ENCODE measurements around the gene ITGBL1. TPM values are rescaled to one million over a fixed set of nuclear protein-coding genes. Genes with fewer than 3 reads are reported as not detected.

Gene ITGBL1
- total RNA-seq, 2 experiments from 2014 or later, result not detected

DNA sequence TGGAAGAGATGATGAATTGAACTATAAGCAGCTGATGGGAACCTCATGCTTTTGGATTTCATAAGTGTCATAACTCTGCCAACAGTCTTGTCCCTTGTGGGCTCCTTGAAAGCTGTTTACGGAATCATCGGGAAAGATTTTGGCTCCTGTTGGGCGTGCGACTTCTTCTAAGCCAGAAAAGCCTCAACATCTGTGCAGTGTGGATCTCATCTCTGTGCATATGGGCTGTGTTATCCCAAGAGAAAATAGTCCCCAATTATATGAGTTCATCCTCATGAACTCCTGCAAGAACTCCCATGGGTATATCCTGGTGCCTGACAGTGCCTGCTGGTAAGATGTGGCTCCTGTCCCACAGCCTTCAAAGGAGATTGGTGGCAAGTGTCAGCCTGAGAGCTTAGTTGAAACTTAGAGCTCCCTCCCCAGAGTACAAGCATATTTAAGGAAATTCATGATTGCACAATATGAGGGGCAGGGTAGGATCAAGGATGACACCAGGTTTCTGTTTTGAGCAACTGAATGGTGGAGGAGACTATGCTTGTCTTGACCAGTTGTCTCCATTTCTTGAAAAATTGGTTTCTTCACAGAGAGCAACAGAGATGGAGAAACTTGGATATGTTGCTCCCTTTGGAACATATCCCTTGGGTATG lies 243.5 kb downstream of the ITGBL1 start:
- Histone ChIP-seq H3K4me1 (ENCODE audit: insufficient read depth, low read length, poor library complexity, severe bottlenecking) (no peaks in the 10 kb centered on the region), H3K4me2 (ENCODE audit: low read length) (no peak overlapping the region), H3K9me3 (ENCODE audit: low read length) (no peaks in the 10 kb centered on the region), H3K27ac (ENCODE audit: low read depth, low read length, poor library complexity, severe bottlenecking) (no peak overlapping the region), H3K79me2 (ENCODE audit: insufficient read depth, low read depth, low read length) (no peaks in the 10 kb centered on the region), H4K20me1 (ENCODE audit: insufficient read depth, low read length) (no peaks in the 10 kb centered on the region), H3K4me3 (ENCODE audit: low read depth, low read length, poor library complexity, severe bottlenecking) (no peak overlapping the region), H3K9me2 (ENCODE audit: insufficient read depth, low read length) (no peaks in the 10 kb centered on the region), H3K36me3 (ENCODE audit: insufficient read depth, low read length) (no peaks in the 10 kb centered on the region), H2AFZ (ENCODE audit: low read length) (no peak overlapping the region)
- DNase-seq (ENCODE audit: low spot score), result no peak
- BruUV-seq (replicated peaks), result no TSS peak
- intact Hi-C loops (cut with micrococcal nuclease; ENCODE audit: unreplicated experiment), result no loop called here
- ChIA-PET CTCF (ENCODE audit: unreplicated experiment) (no interaction called here), POLR2A (no interaction called here)
- TF ChIP-seq, protein P1, sequence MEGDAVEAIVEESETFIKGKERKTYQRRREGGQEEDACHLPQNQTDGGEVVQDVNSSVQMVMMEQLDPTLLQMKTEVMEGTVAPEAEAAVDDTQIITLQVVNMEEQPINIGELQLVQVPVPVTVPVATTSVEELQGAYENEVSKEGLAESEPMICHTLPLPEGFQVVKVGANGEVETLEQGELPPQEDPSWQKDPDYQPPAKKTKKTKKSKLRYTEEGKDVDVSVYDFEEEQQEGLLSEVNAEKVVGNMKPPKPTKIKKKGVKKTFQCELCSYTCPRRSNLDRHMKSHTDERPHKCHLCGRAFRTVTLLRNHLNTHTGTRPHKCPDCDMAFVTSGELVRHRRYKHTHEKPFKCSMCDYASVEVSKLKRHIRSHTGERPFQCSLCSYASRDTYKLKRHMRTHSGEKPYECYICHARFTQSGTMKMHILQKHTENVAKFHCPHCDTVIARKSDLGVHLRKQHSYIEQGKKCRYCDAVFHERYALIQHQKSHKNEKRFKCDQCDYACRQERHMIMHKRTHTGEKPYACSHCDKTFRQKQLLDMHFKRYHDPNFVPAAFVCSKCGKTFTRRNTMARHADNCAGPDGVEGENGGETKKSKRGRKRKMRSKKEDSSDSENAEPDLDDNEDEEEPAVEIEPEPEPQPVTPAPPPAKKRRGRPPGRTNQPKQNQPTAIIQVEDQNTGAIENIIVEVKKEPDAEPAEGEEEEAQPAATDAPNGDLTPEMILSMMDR (conservative IDR thresholded peaks at IDR 0.05; ENCODE audit: low read length), result no peak
- no peak for TF ChIP-seq EZH2phosphoT487 (IDR thresholded peaks at IDR 0.05; ENCODE audit: borderline replicate concordance, low read depth, low read length)

DNA sequence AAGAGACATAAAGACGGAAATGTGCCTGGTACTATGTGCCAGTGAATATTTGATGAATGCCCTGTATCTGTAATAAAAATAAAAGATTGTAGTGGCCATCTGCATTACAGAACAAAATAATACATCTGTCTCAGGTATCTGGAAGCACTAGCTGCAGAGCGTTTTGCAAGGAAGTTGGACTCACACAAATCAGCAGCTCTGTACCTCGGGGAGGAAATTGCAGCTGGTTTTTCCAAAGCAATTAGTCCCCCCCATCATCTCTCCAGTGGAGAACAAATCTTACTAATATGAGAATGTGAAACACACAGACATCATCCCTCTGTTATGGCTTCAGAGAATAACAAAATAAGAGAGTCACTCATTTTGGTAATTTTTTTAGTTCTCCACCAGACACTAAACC lies 245.3 kb downstream of the ITGBL1 start:
- TF ChIP-seq, protein P1 (conservative IDR thresholded peaks at IDR 0.05; ENCODE audit: low read length), result no peak
- TF ChIP-seq EZH2phosphoT487 (IDR thresholded peaks at IDR 0.05; ENCODE audit: borderline replicate concordance, low read depth, low read length), result no peak
- CTCF ChIA-PET (ENCODE audit: unreplicated experiment), result no interaction called here
- H2AFZ ChIP-seq (ENCODE audit: low read length), result no peak overlapping the region
- no peak for DNase-seq (ENCODE audit: low spot score)
- no TSS peak for BruUV-seq (replicated peaks)
- H4K20me1 ChIP-seq (ENCODE audit: insufficient read depth, low read length), result no peaks in the 10 kb centered on the region
- H3K79me2 ChIP-seq (ENCODE audit: insufficient read depth, low read depth, low read length), result no peaks in the 10 kb centered on the region
- intact Hi-C loops (cut with micrococcal nuclease; ENCODE audit: unreplicated experiment), result no loop called here
- POLR2A ChIA-PET, result no interaction called here
- no peaks in the 10 kb centered on the region for H3K9me2 ChIP-seq (ENCODE audit: insufficient read depth, low read length)
- no peaks in the 10 kb centered on the region for H3K4me1 ChIP-seq (ENCODE audit: insufficient read depth, low read length, poor library complexity, severe bottlenecking)
- no peaks in the 10 kb centered on the region for H3K9me3 ChIP-seq (ENCODE audit: low read length)
- H3K27ac ChIP-seq (ENCODE audit: low read depth, low read length, poor library complexity, severe bottlenecking), result no peak overlapping the region
- H3K36me3 ChIP-seq (ENCODE audit: insufficient read depth, low read length), result no peaks in the 10 kb centered on the region
- H3K4me3 ChIP-seq (ENCODE audit: low read depth, low read length, poor library complexity, severe bottlenecking), result no peak overlapping the region
- H3K4me2 ChIP-seq (ENCODE audit: low read length), result no peak overlapping the region

DNA sequence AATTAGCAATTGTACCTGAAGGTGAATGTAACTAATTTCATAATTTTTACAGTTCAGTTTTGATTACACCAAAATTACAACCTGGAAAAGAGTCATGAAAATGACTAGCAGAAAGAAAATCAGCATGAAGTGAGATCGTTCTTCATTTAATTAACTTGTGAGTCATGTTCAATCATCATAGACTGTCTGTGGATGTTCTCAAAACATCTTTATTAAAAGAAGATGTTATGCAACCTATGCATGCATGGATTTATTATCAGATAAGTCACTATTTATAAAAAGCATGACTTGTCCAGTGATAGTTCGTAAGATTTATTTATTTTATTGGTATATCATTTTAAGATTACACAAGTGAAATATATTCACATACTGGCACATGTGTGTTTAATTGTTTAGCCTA lies 245.9 kb downstream of the ITGBL1 start:
- no peaks in the 10 kb centered on the region for H3K9me2 ChIP-seq (ENCODE audit: insufficient read depth, low read length)
- intact Hi-C loops (cut with micrococcal nuclease; ENCODE audit: unreplicated experiment), result no loop called here
- H3K27ac ChIP-seq (ENCODE audit: low read depth, low read length, poor library complexity, severe bottlenecking), result no peak overlapping the region
- no peaks in the 10 kb centered on the region for H4K20me1 ChIP-seq (ENCODE audit: insufficient read depth, low read length)
- TF ChIP-seq EZH2phosphoT487 (IDR thresholded peaks at IDR 0.05; ENCODE audit: borderline replicate concordance, low read depth, low read length), result no peak
- TF ChIP-seq, protein P1 (conservative IDR thresholded peaks at IDR 0.05; ENCODE audit: low read length), result no peak
- no peak overlapping the region for H3K4me3 ChIP-seq (ENCODE audit: low read depth, low read length, poor library complexity, severe bottlenecking)
- no peaks in the 10 kb centered on the region for H3K36me3 ChIP-seq (ENCODE audit: insufficient read depth, low read length)
- no peak for DNase-seq (ENCODE audit: low spot score)
- BruUV-seq (replicated peaks), result no TSS peak
- POLR2A ChIA-PET, result no interaction called here
- no peak overlapping the region for H2AFZ ChIP-seq (ENCODE audit: low read length)
- H3K9me3 ChIP-seq (ENCODE audit: low read length), result no peaks in the 10 kb centered on the region
- no peaks in the 10 kb centered on the region for H3K4me1 ChIP-seq (ENCODE audit: insufficient read depth, low read length, poor library complexity, severe bottlenecking)
- H3K79me2 ChIP-seq (ENCODE audit: insufficient read depth, low read depth, low read length), result no peaks in the 10 kb centered on the region
- CTCF ChIA-PET (ENCODE audit: unreplicated experiment), result no interaction called here
- no peak overlapping the region for H3K4me2 ChIP-seq (ENCODE audit: low read length)
